Thyroid gland (tissue), 4 donors: ENCODE data around the gene TMEM37.

Experiments used
- POLR2A ChIP-seq, 2 donors: fragments of 450-650 bp; IDR thresholded peaks; one replicate each; pipeline ENCODE4 v1.6.1; 2017; ENCODE audit warnings: antibody characterized with exemption in 2 of 2, mild to moderate bottlenecking in 2 of 2, moderate library complexity in 1 of 2
- TF ChIP-seq, protein P1 (sequence below), 6 experiments: fragments of 200-600 bp in 3 of 6; fragments of 450-650 bp in 3 of 6; sonication (generic) in 3 of 6; IDR thresholded peaks; one replicate each; pipeline ENCODE4 v1.5.1; 2016 to 2019; ENCODE audit warnings: antibody characterized with exemption in 6 of 6, mild to moderate bottlenecking in 2 of 6, inconsistent platforms in 1 of 6, moderate library complexity in 1 of 6

- TF ChIP-seq, protein P1, sequence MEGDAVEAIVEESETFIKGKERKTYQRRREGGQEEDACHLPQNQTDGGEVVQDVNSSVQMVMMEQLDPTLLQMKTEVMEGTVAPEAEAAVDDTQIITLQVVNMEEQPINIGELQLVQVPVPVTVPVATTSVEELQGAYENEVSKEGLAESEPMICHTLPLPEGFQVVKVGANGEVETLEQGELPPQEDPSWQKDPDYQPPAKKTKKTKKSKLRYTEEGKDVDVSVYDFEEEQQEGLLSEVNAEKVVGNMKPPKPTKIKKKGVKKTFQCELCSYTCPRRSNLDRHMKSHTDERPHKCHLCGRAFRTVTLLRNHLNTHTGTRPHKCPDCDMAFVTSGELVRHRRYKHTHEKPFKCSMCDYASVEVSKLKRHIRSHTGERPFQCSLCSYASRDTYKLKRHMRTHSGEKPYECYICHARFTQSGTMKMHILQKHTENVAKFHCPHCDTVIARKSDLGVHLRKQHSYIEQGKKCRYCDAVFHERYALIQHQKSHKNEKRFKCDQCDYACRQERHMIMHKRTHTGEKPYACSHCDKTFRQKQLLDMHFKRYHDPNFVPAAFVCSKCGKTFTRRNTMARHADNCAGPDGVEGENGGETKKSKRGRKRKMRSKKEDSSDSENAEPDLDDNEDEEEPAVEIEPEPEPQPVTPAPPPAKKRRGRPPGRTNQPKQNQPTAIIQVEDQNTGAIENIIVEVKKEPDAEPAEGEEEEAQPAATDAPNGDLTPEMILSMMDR (IDR thresholded peaks at IDR 0.05), result no peak
- TF ChIP-seq POLR2A (IDR thresholded peaks at IDR 0.05), result no peak
Measured at GRCh38 chr2:119440873-119441272, 9.2 kb downstream of the TMEM37 start.
